Sigmoid colon (tissue), 4 donors: Measurements from ENCODE around the gene SGCB.

ENCODE experiments used
- EP300 ChIP-seq, 4 donors: sonication (generic); formaldehyde crosslinking; IDR thresholded peaks; one replicate each; pipeline ENCODE4 v1.6.1; 2017; ENCODE audit warnings: antibody characterized with exemption in 4 of 4
- POLR2A ChIP-seq, 2 donors: fragments of 450-650 bp; IDR thresholded peaks; one replicate each; pipeline ENCODE4 v1.6.1; 2016; ENCODE audit warnings: antibody characterized with exemption in 2 of 2, mild to moderate bottlenecking in 2 of 2, moderate library complexity in 2 of 2

- TF ChIP-seq POLR2A (IDR thresholded peaks at IDR 0.05) (no peak), EP300 (IDR thresholded peaks at IDR 0.05) (no peak)
These were observed 20.3 kb downstream of the SGCB start for GRCh38 chr4:52017814-52018213.
